ENCODE measurements around the gene HBB.
"Not testable (repeated sequence)": the region's sequence is repeated elsewhere in the genome, so short reads cannot be mapped to it uniquely, and the experiment has no call there.

HBB gene

DNA sequence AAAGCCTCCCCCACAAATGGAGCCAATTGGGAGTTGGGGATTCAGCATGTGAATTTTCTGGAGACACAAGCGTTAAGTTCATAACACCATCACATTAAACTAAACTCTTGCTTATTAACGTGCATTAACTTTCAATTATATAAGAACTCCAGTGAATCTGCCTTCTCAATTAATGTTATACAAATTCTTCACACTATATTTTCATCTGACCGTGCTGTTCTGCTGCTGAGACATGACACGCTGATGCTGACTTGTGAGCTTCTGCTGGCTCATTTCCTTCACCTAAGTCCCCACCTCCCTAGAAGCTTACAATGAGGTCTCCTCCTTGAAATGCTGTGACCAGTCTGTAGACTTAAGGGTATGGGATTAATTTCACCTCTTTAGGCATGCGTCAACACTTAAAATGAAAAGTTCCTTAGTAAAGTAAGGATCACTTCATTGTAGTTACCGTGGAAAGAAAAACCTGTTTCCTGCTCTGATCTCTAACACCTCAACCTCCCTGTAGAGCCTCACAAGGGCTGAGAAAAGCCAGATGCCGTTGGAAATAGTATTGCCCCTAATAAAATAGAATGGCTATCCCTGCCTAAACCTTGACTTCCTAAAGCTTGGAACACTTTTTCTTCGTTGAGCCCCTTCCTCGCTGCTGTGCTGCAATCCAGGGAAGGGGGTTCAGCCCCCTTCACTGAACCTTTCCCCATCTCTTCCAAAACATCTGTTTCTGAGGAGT lies 25.5 kb upstream of the HBB start:
- no peak overlapping the region for H3K4me3 ChIP-seq (ENCODE audit: low read depth, low read length)
- TF ChIP-seq, protein P1, sequence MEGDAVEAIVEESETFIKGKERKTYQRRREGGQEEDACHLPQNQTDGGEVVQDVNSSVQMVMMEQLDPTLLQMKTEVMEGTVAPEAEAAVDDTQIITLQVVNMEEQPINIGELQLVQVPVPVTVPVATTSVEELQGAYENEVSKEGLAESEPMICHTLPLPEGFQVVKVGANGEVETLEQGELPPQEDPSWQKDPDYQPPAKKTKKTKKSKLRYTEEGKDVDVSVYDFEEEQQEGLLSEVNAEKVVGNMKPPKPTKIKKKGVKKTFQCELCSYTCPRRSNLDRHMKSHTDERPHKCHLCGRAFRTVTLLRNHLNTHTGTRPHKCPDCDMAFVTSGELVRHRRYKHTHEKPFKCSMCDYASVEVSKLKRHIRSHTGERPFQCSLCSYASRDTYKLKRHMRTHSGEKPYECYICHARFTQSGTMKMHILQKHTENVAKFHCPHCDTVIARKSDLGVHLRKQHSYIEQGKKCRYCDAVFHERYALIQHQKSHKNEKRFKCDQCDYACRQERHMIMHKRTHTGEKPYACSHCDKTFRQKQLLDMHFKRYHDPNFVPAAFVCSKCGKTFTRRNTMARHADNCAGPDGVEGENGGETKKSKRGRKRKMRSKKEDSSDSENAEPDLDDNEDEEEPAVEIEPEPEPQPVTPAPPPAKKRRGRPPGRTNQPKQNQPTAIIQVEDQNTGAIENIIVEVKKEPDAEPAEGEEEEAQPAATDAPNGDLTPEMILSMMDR (IDR thresholded peaks at IDR 0.05; ENCODE audit: borderline replicate concordance, insufficient read depth, low read depth, low read length) = no peak

DNA sequence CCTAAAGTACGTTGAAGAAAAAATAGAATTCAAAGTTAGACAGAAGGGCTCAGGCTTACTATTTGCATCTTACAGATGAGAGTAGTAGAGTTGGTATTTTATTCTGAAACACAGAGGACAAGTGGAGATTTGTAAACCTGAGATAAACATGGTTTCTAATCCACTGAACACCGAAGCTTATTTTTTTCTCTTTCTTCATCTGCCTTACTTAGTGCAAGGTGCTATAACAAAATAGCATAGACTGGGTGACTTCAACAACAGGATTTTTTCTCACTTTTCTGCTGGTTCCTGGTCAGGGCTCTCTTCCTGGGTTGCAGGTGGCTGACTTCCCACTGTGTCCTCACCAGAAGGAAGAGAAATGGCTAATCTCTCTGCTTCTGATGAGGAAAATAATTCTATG lies 24.9 kb upstream of the HBB start:
- no peak overlapping the region for H3K4me3 ChIP-seq (ENCODE audit: low read depth, low read length)
- TF ChIP-seq, protein P1 (IDR thresholded peaks at IDR 0.05; ENCODE audit: borderline replicate concordance, insufficient read depth, low read depth, low read length) = no peak

DNA sequence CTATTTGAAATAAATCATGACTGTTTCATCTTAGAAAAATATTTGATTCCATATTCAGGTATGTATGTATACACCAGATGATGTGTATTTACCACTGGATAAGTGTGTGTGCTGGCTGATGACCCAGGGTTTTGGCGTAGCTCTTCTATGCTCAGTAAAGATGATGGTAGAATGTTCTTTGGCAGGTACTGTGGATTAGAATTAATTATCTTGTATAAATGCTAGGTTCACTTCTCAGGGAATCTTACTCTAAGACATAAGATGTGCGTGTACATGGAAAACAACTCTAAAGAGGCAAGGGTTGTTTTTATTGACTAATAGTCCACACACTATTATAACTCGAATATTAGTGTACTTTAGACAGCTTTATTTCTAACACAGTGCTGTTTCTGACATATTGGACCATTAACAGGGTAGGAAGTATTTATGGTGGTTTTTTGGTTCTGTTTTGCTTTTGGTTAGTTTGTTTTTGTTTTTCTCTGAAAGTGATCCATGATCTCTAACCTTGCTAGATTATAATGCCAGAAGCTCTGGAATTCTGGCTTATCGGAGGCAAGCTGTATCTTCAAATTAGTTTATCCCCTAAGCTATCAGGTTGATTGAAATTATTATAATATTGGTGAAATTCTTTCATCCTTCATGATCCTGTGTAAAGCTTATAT lies 23.8 kb upstream of the HBB start:
- H3K4me3 ChIP-seq (ENCODE audit: low read depth, low read length) = no peak overlapping the region
- TF ChIP-seq, protein P1 (IDR thresholded peaks at IDR 0.05; ENCODE audit: borderline replicate concordance, insufficient read depth, low read depth, low read length) = no peak

DNA sequence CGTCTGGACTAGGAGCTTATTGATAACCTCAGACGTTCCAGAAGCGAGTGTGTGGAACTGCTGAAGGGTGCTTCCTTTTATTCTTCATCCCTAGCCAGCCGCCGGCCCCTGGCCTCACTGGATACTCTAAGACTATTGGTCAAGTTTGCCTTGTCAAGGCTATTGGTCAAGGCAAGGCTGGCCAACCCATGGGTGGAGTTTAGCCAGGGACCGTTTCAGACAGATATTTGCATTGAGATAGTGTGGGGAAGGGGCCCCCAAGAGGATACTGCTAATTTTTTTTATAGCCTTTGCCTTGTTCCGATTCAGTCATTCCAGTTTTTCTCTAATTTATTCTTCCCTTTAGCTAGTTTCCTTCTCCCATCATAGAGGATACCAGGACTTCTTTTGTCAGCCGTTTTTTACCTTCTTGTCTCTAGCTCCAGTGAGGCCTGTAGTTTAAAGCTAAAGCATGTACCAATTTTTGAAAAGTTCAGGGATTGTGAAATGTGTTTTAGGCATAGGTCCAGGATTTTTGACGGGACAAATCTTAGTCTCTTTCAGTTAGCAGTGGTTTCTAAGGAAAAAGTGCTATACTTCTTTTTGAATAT lies 23.0 kb upstream of the HBB start, which contains the start of gene HBG1:
Gene HBG1, minus strand, starts transcription at position 51 of the 590 bp plus-strand sequence. CDS start 53 bp downstream, outside the sequence.
- H3K4me3 ChIP-seq (ENCODE audit: low read depth, low read length) = not testable (repeated sequence)

DNA sequence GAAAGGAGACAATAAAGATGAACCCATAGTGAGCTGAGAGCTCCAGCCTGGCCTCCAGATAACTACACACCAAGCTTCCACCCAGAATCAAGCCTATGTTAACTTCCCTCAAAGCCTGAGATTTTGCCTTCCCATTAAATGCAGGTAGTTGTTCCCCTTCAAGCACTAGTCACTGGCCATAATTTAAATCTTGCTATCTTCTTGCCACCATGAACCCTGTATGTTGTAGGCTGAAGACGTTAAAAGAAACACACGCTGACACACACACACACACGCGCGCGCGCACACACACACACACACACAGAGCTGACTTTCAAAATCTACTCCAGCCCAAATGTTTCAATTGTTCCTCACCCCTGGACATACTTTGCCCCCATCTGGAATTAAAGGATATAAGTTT lies 21.6 kb upstream of the HBB start:
- not testable (repeated sequence) for H3K4me3 ChIP-seq (ENCODE audit: low read depth, low read length)

DNA sequence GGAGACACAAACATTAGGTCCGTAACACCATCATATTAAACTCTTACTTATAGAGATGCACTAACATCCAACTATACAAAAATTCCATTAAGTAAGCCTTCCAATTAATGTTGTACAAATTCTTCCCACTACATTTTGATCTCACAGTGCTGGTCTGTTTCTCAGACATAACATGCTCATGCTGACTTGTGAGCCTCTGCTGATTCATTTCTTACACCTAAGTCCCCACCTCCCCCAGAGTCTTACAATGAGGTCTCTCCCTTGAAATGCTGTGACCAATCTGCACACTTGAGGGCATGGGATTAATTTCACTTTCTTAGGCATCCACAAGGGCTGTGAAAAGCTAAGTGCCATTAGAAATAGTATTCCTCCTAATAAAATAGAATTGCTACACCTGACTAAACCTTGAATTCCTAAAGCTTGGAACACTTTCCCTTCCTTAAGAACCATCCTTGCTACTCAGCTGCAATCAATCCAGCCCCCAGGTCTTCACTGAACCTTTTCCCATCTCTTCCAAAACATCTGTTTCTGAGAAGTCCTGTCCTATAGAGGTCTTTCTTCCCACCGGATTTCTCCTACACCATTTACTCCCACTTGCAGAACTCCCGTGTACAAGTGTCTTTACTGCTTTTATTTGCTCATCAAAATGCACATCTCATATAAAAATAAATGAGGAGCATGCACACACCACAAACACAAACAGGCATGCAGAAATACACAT lies 20.8 kb upstream of the HBB start:
- H3K4me3 ChIP-seq (ENCODE audit: low read depth, low read length) = no peak overlapping the region
- TF ChIP-seq, protein P1 (IDR thresholded peaks at IDR 0.05; ENCODE audit: borderline replicate concordance, insufficient read depth, low read depth, low read length) = no peak

DNA sequence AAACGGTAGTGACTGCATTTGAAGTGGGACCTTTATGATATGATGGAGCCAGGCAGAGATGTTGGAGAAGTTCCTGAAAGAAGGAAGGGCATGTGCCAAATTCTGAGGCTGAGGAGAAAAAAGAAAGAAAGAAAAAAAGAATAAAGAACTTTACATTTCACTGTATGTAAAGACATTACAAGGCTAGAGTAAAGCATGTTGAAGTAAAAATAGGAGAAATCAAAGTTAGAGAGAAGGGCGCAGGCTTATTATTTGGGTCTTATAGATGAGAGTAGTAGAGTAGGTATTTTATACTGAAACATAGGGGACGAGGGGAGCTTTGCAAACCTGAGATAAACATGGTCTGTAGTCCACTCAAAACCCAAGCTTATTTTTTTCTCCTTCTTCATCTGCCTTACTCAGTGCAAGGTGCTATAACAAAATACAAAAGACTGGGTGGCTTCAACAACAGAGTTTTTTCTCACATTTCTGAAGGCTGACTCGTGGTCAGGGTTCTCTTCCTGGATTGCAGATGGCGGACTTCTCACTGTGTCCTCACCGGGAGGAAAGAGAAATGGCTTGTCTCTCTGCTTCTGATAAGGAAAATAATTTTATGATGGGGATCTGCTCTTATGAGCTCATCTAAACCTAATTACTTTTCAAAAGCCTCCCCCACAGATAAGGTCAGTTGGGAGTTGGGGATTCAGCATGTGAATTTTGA lies 20.1 kb upstream of the HBB start:
- TF ChIP-seq, protein P1 (IDR thresholded peaks at IDR 0.05; ENCODE audit: borderline replicate concordance, insufficient read depth, low read depth, low read length) = no peak
- H3K4me3 ChIP-seq (ENCODE audit: low read depth, low read length) = no peak overlapping the region

Data from GM12875 (cell line).